Fibroblast of skin of right quadriceps (primary cell): ENCODE results near the gene FAM114A1.
"Not testable (repeated sequence)": the region's sequence is repeated elsewhere in the genome, so short reads cannot be mapped to it uniquely, and the experiment has no call there.

Experiments used
- DNase-seq: peaks from one replicate; pipeline ENCODE4 v3.0.0-alpha.2; 2013

The FAM114A1 gene

GRCh38 chr4:38905652-38906385 lies 38.2 kb downstream of the FAM114A1 start:
- DNase-seq = no peak

- no peak for DNase-seq
These were observed 40.2 kb downstream of the FAM114A1 start for GRCh38 chr4:38907696-38908270.

GRCh38 chr4:38909015-38909414 lies 41.4 kb downstream of the FAM114A1 start:
- no peak for DNase-seq

- no peak for DNase-seq
These were observed 43.7 kb downstream of the FAM114A1 start for GRCh38 chr4:38911257-38911656.

GRCh38 chr4:38914854-38915253 lies 47.2 kb downstream of the FAM114A1 start:
- DNase-seq = no peak

GRCh38 chr4:38916267-38916666 lies 48.7 kb downstream of the FAM114A1 start:
- not testable (repeated sequence) for DNase-seq

GRCh38 chr4:38917481-38918025 lies 49.9 kb downstream of the FAM114A1 start:
- DNase-seq = peak; percentile 7

GRCh38 chr4:38919494-38919893 lies 51.9 kb downstream of the FAM114A1 start:
- DNase-seq = no peak

- DNase-seq = peak; percentile 14
These were observed 52.6 kb downstream of the FAM114A1 start for GRCh38 chr4:38920186-38920585.

GRCh38 chr4:38920677-38921076 lies 53.1 kb downstream of the FAM114A1 start:
- no peak for DNase-seq

GRCh38 chr4:38921151-38921550 lies 53.5 kb downstream of the FAM114A1 start:
- no peak for DNase-seq

- no peak for DNase-seq
These were observed 56.1 kb downstream of the FAM114A1 start for GRCh38 chr4:38923746-38924145.

- no peak for DNase-seq
These were observed 56.7 kb downstream of the FAM114A1 start for GRCh38 chr4:38924353-38924752.

GRCh38 chr4:38925492-38926413 lies 58.1 kb downstream of the FAM114A1 start:
- DNase-seq = no peak

- DNase-seq = no peak
These were observed 59.3 kb downstream of the FAM114A1 start for GRCh38 chr4:38926896-38927295.

GRCh38 chr4:38928568-38928967 lies 61.0 kb downstream of the FAM114A1 start:
- DNase-seq = no peak

GRCh38 chr4:38928974-38929373 lies 61.4 kb downstream of the FAM114A1 start:
- no peak for DNase-seq

- DNase-seq = no peak
These were observed 62.6 kb downstream of the FAM114A1 start for GRCh38 chr4:38930204-38930603.

- DNase-seq = no peak
These were observed 63.1 kb downstream of the FAM114A1 start for GRCh38 chr4:38930707-38931106.

- no peak for DNase-seq
These were observed 63.5 kb downstream of the FAM114A1 start for GRCh38 chr4:38931125-38931524.

GRCh38 chr4:38935391-38936073 lies 67.9 kb downstream of the FAM114A1 start:
- no peak for DNase-seq

GRCh38 chr4:38939165-38939564 lies 71.6 kb downstream of the FAM114A1 start:
- no peak for DNase-seq

- DNase-seq = no peak
These were observed 72.9 kb downstream of the FAM114A1 start for GRCh38 chr4:38940476-38940875.
